ENCODE measurements around the gene CAMK2B. TPM values are rescaled to one million over a fixed set of nuclear protein-coding genes. Genes with fewer than 3 reads are reported as not detected.
"Not testable (repeated sequence)": the region's sequence is repeated elsewhere in the genome, so short reads cannot be mapped to it uniquely, and the experiment has no call there.

The CAMK2B gene
- total RNA-seq, 1 experiment from 2014 or later: 2.0 TPM

- Histone ChIP-seq H3K27me3 (no peaks in the 10 kb centered on the region), H3K4me3 (no peak overlapping the region)
- DNase-seq: no peak
These were observed 148.9 kb downstream of the CAMK2B start for GRCh38 chr7:44176486-44176885.

DNA sequence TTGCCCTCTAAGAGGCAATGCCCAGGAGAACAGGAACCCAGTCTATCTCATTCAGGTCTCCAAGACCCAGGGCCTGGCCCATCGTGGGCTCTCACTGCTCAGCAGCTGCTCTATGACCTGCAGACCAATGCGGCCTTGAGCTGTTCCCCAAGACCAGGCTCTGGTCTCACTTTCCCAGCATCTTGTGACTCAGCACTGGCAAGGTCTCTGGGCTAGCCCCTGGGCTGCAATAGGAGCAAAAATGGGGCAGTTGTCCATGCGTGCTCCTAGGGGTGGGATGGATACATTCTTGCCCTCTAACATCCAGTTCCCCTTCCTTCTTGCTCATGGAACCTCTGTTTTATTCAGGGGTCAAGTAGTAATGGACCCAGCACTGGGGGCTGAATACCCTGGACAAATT, 149.7 kb downstream of the CAMK2B start:
- no peaks in the 10 kb centered on the region; the same call in 1 of the 2 replicates for H3K9me3 ChIP-seq
- no peaks in the 10 kb centered on the region for H3K27me3 ChIP-seq
- no peaks in the 10 kb centered on the region for H3K36me3 ChIP-seq
- DNase-seq: no peak
- H3K4me3 ChIP-seq: no peak overlapping the region

More at GRCh38 chr7:44176486-44176885, 148.9 kb downstream of the CAMK2B start:
- no peaks in the 10 kb centered on the region for H3K9me3 ChIP-seq
- no peaks in the 10 kb centered on the region for H3K36me3 ChIP-seq

GRCh38 chr7:44174694-44174948, 150.8 kb downstream of the CAMK2B start:
- not testable (repeated sequence) for H3K27me3 ChIP-seq, H3K36me3 ChIP-seq, DNase-seq, H3K9me3 ChIP-seq, H3K4me3 ChIP-seq

DNA sequence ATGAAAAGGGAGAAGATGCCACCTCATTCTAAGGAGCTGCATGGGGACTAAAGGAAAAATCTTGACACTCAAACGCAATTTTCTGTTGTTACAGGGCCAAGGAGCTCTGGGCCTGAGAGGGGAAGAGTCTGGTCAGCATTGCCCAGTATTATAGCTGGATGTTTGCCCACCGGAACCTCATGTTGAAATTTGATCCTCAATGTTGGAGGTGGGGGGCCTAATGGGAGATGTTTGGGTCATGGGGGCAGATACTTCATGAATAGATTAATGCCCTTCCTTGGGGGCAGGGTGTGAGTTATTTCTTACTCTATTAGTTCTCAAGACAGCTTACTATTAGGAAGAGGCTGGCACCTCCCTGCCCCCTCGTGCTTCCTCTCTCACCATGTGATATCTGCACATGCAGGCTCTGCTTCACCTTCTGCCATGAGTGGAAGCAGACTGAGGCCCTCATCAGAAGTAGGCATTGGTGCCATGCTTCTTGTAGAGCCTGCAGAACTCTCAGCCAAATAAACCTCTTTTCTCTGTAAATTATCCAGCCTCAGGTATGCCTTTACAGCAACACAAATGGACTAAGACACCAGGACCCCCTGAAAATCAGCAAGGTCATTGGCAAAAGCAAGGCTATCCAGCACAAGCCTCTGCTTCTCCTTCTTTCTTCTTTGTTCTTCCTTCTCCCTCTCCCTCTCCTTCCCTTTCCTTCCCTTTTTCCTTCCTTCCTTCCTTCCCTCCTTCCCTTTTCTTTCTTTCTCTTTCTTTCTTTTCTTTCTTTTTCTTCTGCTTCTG, 151.3 kb downstream of the CAMK2B start:
- no peaks in the 10 kb centered on the region for H3K36me3 ChIP-seq
- no peaks in the 10 kb centered on the region; the same call in 1 of the 2 replicates for H3K9me3 ChIP-seq
- no peak for DNase-seq
- H3K27me3 ChIP-seq: no peaks in the 10 kb centered on the region
- H3K4me3 ChIP-seq: no peak overlapping the region

DNA sequence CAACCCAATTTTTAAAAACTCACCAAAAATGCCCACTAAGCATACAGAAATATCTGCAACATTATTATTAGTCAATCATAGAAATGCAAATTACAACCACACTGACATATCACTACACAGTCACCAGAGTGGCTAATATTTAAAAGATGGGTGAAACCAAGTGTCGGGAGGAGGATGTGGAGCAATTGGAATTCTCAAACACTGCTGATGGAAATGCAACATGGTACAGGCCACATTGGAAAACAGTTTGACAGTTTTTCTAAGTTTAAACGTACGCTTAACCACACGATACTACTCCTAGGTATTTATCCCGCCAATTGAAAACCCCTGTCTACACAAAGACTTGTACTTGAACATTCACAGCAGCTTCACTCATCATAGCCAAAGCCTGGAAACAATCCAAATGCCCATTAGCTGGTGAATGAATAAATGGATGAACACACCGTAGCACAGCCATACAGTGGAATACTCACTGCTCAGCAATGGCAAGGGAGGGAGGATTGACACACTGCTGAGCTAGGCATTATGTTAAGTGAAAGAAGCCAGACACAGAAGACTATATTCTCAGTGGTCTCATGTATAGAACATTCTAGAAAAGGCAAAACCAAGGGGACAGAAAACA, 152.5 kb downstream of the CAMK2B start:
- H3K9me3 ChIP-seq: no peaks in the 10 kb centered on the region; the same call in 1 of the 2 replicates
- no peaks in the 10 kb centered on the region for H3K36me3 ChIP-seq
- H3K27me3 ChIP-seq: no peaks in the 10 kb centered on the region
- no peak for DNase-seq
- no peak overlapping the region for H3K4me3 ChIP-seq

DNA sequence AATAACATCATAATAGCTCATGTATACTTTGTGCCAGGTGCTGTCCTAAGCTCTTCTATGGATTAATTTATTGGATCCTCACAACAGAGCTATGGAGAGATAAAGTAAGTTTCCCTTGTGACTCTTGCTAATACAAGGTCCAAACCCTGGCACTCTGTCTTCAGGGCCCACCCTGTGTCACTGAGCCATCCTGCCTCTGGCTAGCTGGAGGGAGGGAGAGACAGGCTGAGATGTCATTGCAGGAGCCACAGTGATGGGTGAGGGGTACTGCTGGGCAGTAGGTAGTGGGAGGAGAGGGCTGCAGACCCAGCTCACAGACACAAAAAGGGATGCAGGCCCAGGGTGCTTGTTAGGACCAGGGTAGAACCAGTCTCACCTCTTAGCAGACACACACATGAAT, 153.0 kb downstream of the CAMK2B start:
- no peaks in the 10 kb centered on the region; the same call in 1 of the 2 replicates for H3K9me3 ChIP-seq
- H3K27me3 ChIP-seq: no peaks in the 10 kb centered on the region
- H3K4me3 ChIP-seq: no peak overlapping the region
- no peaks in the 10 kb centered on the region for H3K36me3 ChIP-seq
- no peak for DNase-seq

DNA sequence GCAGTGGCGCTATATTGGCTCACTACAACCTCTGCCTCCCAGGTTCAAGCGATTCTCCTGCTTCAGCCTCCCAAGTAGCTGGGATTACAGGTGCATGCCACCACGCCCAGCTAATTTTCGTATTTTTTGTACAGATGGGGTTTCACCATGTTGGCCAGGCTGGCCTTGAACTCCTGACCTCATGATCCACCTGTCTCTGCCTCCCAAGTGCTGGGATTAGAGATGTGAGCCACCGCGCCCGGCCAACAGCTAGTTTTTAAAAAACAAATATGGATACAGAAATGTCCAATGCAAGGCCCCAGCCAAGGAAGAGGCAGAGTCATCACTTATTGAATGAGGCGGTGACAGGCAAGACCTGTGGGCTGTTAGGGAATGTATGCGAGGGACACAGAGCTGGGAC, 153.5 kb downstream of the CAMK2B start:
- not testable (repeated sequence) for H3K9me3 ChIP-seq, H3K4me3 ChIP-seq

DNA sequence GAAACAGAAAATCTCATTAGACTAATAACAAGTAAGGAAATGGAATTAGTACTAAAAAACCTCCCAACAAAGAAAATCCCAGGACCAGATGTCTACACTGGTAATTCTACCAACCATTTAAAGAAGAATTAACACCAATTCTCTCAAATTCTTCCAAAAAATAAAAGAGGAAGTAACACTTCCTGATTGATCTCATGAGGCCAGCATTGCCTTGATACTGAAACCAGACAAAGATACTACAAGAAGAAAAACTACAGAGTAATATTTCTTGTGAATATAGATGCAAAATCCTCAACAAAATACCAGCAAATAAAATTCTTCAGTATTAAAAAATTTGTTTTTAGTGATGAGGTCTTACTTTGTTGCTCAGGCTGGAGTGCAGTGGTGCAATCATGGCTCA, 157.5 kb downstream of the CAMK2B start:
- no peak overlapping the region for H3K4me3 ChIP-seq
- H3K27me3 ChIP-seq: no peaks in the 10 kb centered on the region
- no peak for DNase-seq
- H3K9me3 ChIP-seq: no peaks in the 10 kb centered on the region; the same call in 1 of the 2 replicates
- no peaks in the 10 kb centered on the region for H3K36me3 ChIP-seq

More for the DNA sequence above, 153.5 kb downstream of the CAMK2B start:
- not testable (repeated sequence) for H3K27me3 ChIP-seq, DNase-seq, H3K36me3 ChIP-seq

Other genes starting within 250 kb of the CAMK2B start
- 9.4 and 10.8 TPM in 2 replicates for gene POLM, start 243.1 kb downstream of the CAMK2B start, total RNA-seq (2014; rRNA removed; shearing (Covaris generic); ENCODE audit: low replicate concordance)
- 36.8 and 45.8 TPM in 2 replicates for gene AEBP1, start 221.2 kb downstream of the CAMK2B start, total RNA-seq (2014; rRNA removed; shearing (Covaris generic); ENCODE audit: low replicate concordance)
- gene POLD2, start 202.0 kb downstream of the CAMK2B start, total RNA-seq (2014; rRNA removed; shearing (Covaris generic); ENCODE audit: low replicate concordance): 146 and 186 TPM in 2 replicates
- not detected in 2 replicates for gene MYL7, start 184.3 kb downstream of the CAMK2B start, total RNA-seq (2014; rRNA removed; shearing (Covaris generic); ENCODE audit: low replicate concordance)
- not detected in 2 replicates for gene GCK, start 136.2 kb downstream of the CAMK2B start, total RNA-seq (2014; rRNA removed; shearing (Covaris generic); ENCODE audit: low replicate concordance)
- 121 and 140 TPM in 2 replicates for gene YKT6, start 124.6 kb downstream of the CAMK2B start, total RNA-seq (2014; rRNA removed; shearing (Covaris generic); ENCODE audit: low replicate concordance)
- 23.1 and 32.8 TPM in 2 replicates for gene NUDCD3, start 165.1 kb upstream of the CAMK2B start, total RNA-seq (2014; rRNA removed; shearing (Covaris generic); ENCODE audit: low replicate concordance)
- gene NPC1L1, start 215.7 kb upstream of the CAMK2B start, total RNA-seq (2014; rRNA removed; shearing (Covaris generic); ENCODE audit: low replicate concordance): 0.07 TPM in 1 of 2 replicates, not detected in the other
- 92.8 and 155 TPM in 2 replicates for gene DDX56, start 248.3 kb upstream of the CAMK2B start, total RNA-seq (2014; rRNA removed; shearing (Covaris generic); ENCODE audit: low replicate concordance)

All from MG63 (cell line).